Measurements from ENCODE around the gene CHMP1A.
A peak's percentile ranks its signal among the peaks of the same experiment; 100 is the strongest.

Gene CHMP1A

GRCh38 chr16:89602952-89603590 is 54.4 kb downstream of the CHMP1A start:
- no peak for DNase-seq (ENCODE audit: low read depth)

DNA sequence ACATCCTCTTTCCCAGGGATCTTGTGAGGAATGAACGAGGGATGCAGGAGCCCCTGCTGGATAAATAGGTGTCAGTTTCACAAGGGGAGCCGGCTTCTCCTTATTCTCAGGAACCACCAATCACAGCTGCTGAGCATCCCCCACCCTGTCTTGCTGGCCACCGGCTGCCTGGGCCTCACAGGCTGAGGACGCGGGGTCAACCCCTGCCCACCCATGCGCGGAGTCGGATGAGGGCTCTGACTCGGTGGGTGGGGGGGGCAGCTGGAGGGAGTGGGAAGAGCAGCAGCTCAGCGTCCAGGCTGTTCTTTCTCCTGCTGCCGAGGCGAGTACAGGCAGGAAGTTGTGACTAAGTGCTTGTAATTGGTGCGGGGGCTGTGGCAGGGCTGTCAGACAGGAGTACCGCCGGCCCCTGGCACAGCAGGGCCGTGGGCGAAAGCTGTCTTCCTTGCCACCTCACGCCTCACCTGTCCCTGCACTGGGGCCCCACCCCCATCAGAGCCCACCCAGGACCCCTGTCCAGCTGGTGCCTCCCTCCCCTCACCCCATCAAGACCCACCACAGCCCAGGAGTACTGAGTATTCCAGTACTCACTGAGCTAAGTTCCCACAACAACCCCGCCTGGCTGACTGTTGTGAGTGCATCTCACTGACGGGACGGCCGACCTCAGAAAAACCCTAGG is 55.1 kb downstream of the CHMP1A start:
- DNase-seq (ENCODE audit: low read depth): peak; percentile 26

GRCh38 chr16:89601906-89602272 is 55.6 kb downstream of the CHMP1A start:
- DNase-seq (ENCODE audit: low read depth): no peak

DNA sequence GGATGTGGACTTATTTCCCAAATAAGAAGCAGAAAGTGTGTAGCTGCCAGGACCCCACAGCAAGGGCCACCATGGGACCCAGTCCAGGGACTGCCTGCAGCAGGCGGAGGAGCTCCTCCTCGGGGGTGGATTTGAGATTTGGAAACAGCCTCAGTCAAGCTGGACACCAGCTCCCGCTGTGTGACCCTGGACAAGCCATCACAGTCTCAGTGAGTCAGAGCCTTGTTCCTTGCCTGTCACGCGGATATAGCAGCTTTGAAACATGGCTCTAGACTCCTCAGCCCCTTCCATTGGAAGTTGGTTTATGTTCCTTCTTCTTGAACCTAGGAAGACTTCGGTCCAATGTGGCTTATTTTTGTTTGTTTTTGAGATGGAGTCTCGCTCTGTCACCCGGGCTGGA is 56.6 kb downstream of the CHMP1A start:
- no peak for DNase-seq (ENCODE audit: low read depth)

GRCh38 chr16:89600427-89600826 is 57.1 kb downstream of the CHMP1A start:
- DNase-seq (ENCODE audit: low read depth): no peak

GRCh38 chr16:89599902-89600301 is 57.6 kb downstream of the CHMP1A start:
- DNase-seq (ENCODE audit: low read depth): no peak

GRCh38 chr16:89599451-89599858 is 58.1 kb downstream of the CHMP1A start:
- no peak for DNase-seq (ENCODE audit: low read depth)

GRCh38 chr16:89598199-89598598 is 59.3 kb downstream of the CHMP1A start:
- DNase-seq (ENCODE audit: low read depth): no peak

DNA sequence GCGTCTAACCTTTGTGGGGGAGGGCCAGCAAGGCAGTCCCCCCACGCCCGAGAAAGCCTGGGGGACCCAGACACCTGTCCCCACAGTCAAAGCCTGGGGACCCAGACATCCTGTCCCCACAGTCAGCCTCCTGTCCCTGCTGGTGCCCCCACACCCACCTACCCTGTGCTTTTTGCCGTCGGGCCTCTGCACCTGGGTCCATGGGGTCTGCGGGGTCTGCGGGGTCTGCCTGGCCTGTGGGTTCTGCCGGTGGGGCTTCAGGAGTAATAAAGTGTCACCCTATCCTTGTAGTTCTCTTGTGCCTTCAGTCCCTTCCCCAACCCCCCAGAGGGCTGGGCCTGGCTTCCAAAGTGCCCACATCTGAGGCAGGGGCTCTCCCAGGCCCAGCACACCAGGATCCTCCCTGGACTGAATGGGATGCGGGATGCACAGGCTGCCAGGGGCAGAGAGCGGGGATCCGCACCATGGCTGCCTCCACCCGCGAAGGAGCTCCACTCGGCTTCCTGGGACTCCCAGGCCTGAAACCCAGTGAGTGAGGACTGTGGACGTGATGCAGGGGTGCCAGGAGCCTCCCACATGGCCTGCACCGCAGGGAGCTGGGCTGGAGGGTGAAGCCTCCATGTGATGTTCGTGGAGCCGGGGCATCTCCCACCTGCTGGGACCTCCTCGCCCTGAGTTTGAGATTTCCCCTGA is 60.4 kb downstream of the CHMP1A start:
- no peak for DNase-seq (ENCODE audit: low read depth)

- no peak for DNase-seq (ENCODE audit: low read depth)
Observed at GRCh38 chr16:89596061-89596689, 61.3 kb downstream of the CHMP1A start.

DNA sequence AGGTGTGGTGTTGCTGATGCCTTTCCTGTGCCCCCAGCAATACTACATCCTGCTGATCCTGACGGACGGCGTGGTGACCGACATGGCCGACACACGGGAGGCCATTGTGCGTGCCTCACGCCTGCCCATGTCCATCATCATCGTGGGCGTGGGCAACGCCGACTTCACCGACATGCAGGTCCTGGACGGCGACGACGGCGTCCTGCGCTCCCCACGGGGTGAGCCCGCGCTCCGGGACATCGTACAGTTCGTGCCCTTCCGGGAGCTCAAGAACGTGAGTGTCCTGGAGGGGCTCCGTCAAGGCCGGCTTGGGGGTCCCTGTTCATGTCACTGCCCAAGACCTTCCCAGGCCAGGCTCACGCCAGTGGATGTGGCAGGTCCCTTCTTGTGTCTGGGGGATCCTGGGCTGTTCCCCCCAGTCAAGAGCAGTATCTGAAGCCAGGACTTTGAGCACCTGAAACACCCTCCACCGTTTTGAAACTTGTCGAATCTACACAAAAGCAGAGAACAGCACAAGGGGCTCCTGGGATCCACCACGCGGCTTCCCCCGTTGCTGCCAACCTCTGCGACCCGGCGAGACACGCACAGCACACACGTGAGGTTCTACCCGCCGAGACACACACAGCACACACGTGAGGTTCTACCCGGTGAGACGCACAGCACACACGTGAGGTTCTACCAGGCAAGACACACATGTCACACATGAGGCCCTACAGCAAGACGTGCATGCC is 62.0 kb downstream of the CHMP1A start:
- no peak for DNase-seq (ENCODE audit: low read depth)
